ENCODE measurements around the gene MSANTD7. TPM values are rescaled to one million over a fixed set of nuclear protein-coding genes. Genes with fewer than 3 reads are reported as not detected.

Gene MSANTD7, protein sequence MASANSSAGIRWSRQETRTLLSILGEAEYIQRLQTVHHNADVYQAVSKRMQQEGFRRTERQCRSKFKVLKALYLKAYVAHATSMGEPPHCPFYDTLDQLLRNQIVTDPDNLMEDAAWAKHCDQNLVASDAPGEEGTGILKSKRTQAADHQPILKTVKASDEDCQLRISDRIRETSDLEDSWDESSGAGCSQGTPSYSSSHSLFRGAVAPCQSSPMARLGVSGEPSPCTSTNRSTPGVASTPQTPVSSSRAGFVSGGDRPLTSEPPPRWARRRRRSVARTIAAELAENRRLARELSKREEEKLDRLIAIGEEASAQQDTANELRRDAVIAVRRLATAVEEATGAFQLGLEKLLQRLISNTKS
- 8.9 and 13.5 TPM in 2 replicates for polyA plus RNA-seq

DNA sequence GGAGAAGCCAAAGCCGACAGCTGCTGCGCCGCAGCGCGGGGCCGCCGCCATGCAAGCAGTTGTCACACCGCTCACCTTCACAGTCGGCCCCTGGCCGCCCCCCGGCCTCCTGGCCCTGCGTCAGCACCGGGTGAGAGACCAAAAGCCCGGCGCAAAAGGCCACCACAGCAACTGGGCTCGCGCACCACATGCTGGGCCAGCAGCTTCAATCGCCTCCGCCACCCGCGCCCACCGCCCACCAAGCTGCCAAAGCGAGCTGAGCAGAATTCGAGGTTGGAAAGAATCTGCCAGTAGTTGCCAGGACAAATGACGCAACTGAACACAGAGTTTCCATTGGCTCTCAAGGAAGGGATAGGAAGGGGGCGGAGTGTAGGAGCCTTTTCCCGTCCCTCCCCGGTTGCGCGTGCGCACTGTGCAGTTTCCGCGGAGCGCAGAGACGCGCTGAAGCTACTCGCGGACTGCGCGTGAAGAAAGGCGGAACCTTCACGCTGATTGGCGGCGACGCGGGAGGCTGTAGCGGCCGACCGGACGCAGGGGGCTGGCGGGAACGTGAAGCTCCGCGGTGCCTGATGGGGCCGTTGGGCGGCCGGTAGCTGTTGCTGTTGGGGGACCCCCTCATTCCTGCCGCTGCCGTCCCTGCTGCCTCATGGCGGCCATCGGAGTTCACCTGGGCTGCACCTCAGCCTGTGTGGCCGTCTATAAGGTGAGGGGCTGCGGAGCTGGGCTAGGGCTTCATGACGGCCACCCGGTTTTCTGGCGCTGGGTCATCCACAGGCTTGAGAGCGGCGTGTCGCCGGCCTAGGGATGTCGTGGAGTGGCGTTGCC lies at the start of gene MSANTD7, which contains the start of the genes CDNF and HSPA14:
MSANTD7 (plus strand) TSS at position 550 of the 825 bp plus-strand sequence. CDS start 3,979 bp downstream, outside the sequence.
CDNF (minus strand) TSS at position 281 of the 825 bp plus-strand sequence; CDS start at position 190, 91 bp downstream.
HSPA14 (plus strand) TSS at position 550 of the 825 bp plus-strand sequence; CDS start at position 647, 97 bp downstream.

DNA sequence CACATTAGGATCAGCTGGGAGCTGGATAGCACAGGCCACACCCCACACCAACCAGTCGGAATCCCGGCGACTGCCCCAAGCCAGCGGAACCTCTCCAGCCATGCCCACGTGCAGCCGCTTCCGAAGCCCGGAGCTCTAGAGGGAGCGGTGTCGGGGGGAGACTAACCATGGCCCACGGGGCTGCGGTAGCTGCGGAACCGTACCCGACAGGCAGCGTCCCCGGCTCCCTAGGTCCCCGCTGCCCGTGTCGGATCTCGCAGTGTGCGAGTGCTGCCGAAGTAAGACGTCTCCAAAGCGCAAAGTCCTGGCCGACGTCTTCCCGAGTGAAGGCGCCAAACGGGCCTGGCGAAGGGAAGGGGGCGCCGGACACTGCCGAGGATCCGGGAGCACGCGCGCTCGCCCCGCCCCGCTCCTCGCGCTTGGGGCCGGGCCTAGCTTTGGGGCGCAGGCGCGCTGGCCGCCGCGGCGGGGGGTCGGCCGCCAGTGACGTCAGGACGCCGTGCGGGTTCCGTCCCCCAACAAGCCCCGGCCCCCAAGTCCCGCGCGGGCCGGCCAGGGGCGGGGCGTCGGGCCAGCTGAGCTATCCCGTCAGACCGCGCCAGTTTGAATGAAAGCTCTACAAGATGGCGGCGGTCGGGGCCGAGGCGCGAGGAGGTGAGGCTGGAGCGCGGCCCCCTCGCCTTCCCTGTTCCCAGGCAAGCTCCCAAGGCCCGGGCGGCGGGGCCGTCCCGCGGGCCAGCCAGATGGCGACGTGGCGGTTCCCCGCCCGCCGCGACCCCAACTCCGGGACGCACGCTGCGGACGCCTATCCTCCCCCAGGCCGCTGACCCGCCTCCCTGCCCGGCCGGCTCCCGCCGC lies 40.4 kb downstream of the MSANTD7 start, which contains the start of gene SUV39H2:
SUV39H2 (plus strand) TSS at position 601 of the 858 bp plus-strand sequence; CDS start at position 624, 23 bp downstream.

Other genes starting within 250 kb of the MSANTD7 start
- 117 and 219 TPM in 2 replicates for gene FAM107B, start 63.4 kb upstream of the MSANTD7 start, polyA plus RNA-seq
- gene CDNF, start 269 bp upstream of the MSANTD7 start, polyA plus RNA-seq, result 0.27 TPM in 1 of 2 replicates, not detected in the other
- 39.1 and 47.7 TPM in 2 replicates for gene HSPA14, start within 50 bp of the MSANTD7 start, polyA plus RNA-seq
- 25.0 and 28.2 TPM in 2 replicates for gene SUV39H2, start 40.6 kb downstream of the MSANTD7 start, polyA plus RNA-seq
- 5.6 and 10.4 TPM in 2 replicates for gene DCLRE1C, start 115.8 kb downstream of the MSANTD7 start, polyA plus RNA-seq
- gene MEIG1, start 121.1 kb downstream of the MSANTD7 start, polyA plus RNA-seq, result 3.5 and 5.5 TPM in 2 replicates
- gene OLAH, start 205.6 kb downstream of the MSANTD7 start, polyA plus RNA-seq, result 2.1 TPM in 1 of 2 replicates, not detected in the other

Measured in Purkinje cell (primary cell).